ENCODE data around the gene HNRNPF.

- no peak for TF ChIP-seq POLR2A (IDR thresholded peaks at IDR 0.05; ENCODE audit: low read length)
- no peak for TF ChIP-seq GATA1 (IDR thresholded peaks at IDR 0.05; ENCODE audit: low read depth, low read length)
Measured at GRCh38 chr10:43350156-43350555, 58.8 kb downstream of the HNRNPF start.
